CD4-positive, alpha-beta T cell (primary cell): Measurements from ENCODE around the gene PDE8B. TPM values are rescaled to one million over a fixed set of nuclear protein-coding genes. Genes with fewer than 3 reads are reported as not detected.

Experiments used
- ATAC-seq: fragments of 200-7000 bp; cut with Tn5 transposase; one replicate; pipeline ENCODE4 v1.10.0; 2022; ENCODE audit warnings: mild to moderate bottlenecking; ENCODE audit not compliant: poor library complexity
- CTCF ChIA-PET: fragments of 350-600 bp; sonication (Branson Sonifier 250); formaldehyde crosslinking; loops from one replicate; lab custom pipeline; 2021; ENCODE audit warnings: antibody characterized with exemption, inconsistent platforms; lab: Charles Lee
- POLR2A ChIA-PET: fragments of 350-600 bp; sonication (Branson Sonifier 250); formaldehyde crosslinking; loops from one replicate; lab custom pipeline; 2021; ENCODE audit warnings: antibody characterized with exemption, inconsistent platforms; lab: Charles Lee
- DNase-seq, 14 experiments: peaks; one replicate each; pipeline ENCODE4 v3.0.0-alpha.2; 2013 to 2020; ENCODE audit warnings: mixed read lengths in 2 of 14
- H3K27ac ChIP-seq, 2 donors: one replicate each; pipeline versions ENCODE4 v1.5.1 to v1.7.0; 2013; ENCODE audit warnings: low read length in 2 of 2, low read depth in 1 of 2, mild to moderate bottlenecking in 1 of 2
- H3K27me3 ChIP-seq, 2 experiments: 1 replicate in 1 of 2; 2 replicates in 1 of 2; pipeline versions ENCODE4 v1.6.1 to v1.7.0; 2013; ENCODE audit warnings: low read length in 2 of 2, control low read depth in 1 of 2, mild to moderate bottlenecking in 1 of 2, moderate library complexity in 1 of 2; ENCODE audit not compliant: insufficient read depth in 2 of 2, control insufficient read depth in 1 of 2
- H3K36me3 ChIP-seq: one replicate; pipeline ENCODE4 v1.6.1; 2013; ENCODE audit warnings: low read length, control low read depth; ENCODE audit not compliant: insufficient read depth
- H3K4me1 ChIP-seq: one replicate; pipeline ENCODE4 v1.6.1; 2013; ENCODE audit warnings: low read length, control low read depth; ENCODE audit not compliant: insufficient read depth
- H3K4me3 ChIP-seq: one replicate; pipeline ENCODE4 v1.5.1; 2013; ENCODE audit warnings: mild to moderate bottlenecking, low read length, moderate library complexity
- H3K9me3 ChIP-seq, 2 experiments: 1 replicate in 1 of 2; 2 replicates in 1 of 2; pipeline versions ENCODE4 v1.6.1 to v1.7.0; 2013; ENCODE audit warnings: low read length in 2 of 2, mild to moderate bottlenecking in 2 of 2, control low read depth in 1 of 2, moderate library complexity in 1 of 2; ENCODE audit not compliant: control insufficient read depth in 1 of 2, insufficient read depth in 1 of 2
- H3K27ac Mint-ChIP-seq: one replicate; pipeline ENCODE4 v1.8.0; 2020; ENCODE audit warnings: mixed read lengths
- H3K27me3 Mint-ChIP-seq: one replicate; pipeline ENCODE4 v1.8.0; 2021; ENCODE audit warnings: mixed read lengths
- H3K36me3 Mint-ChIP-seq: one replicate; pipeline ENCODE4 v1.8.0; 2021; ENCODE audit warnings: low read depth, mixed read lengths
- H3K4me1 Mint-ChIP-seq: one replicate; pipeline ENCODE4 v1.8.0; 2021; ENCODE audit warnings: low read depth, mixed read lengths
- H3K4me3 Mint-ChIP-seq: one replicate; pipeline ENCODE4 v1.8.0; 2020; ENCODE audit warnings: mild to moderate bottlenecking, mixed read lengths
- H3K9me3 Mint-ChIP-seq: one replicate; pipeline ENCODE4 v1.8.0; 2020; ENCODE audit warnings: mixed read lengths
- CTCF ChIP-seq: fragments of 200-600 bp; IDR thresholded peaks from one replicate; pipeline ENCODE4 v1.8.0; 2022; ENCODE audit warnings: antibody characterized with exemption, mild to moderate bottlenecking
- intact Hi-C, 2 experiments: fragments of 100-400 bp; cut with DNase I in 1 of 2; cut with micrococcal nuclease in 1 of 2; formaldehyde crosslinking; loops; one replicate each; pipeline versions ENCODE4 v1.15.1 to v1.9.0; 2023 to 2025; cut with DNase I, micrococcal nuclease
- total RNA-seq, 174 experiments: library from RNA in 2 of 174; stranded (reverse) in 2 of 174; gene quantifications; one replicate each; pipeline ENCODE4 v1.2.3 and lab custom pipeline; 2021 to 2026

The PDE8B gene
- total RNA-seq, 2 experiments from 2014 or later: 0.22 to 0.27 TPM

- intact Hi-C loops: no loop called here
- CTCF ChIA-PET: no interaction called here
- no peaks in the 10 kb centered on the region for H3K36me3 Mint-ChIP-seq
Measured at GRCh38 chr5:77366717-77367500, 156.4 kb downstream of the PDE8B start.

GRCh38 chr5:77367741-77368140 is 157.3 kb downstream of the PDE8B start:
- TF ChIP-seq CTCF: no peak

More at GRCh38 chr5:77366717-77367500, 156.4 kb downstream of the PDE8B start:
- no peak overlapping the region for H3K27ac Mint-ChIP-seq
- H3K4me3 Mint-ChIP-seq: no peak overlapping the region
- TF ChIP-seq CTCF: no peak
- H3K27me3 ChIP-seq: no peaks in the 10 kb centered on the region
- no peaks in the 10 kb centered on the region for H3K9me3 Mint-ChIP-seq
- H3K36me3 ChIP-seq: no peaks in the 10 kb centered on the region
- H3K4me1 Mint-ChIP-seq: no peaks in the 10 kb centered on the region
- H3K4me3 ChIP-seq: no peak overlapping the region
- H3K27me3 Mint-ChIP-seq: no peaks in the 10 kb centered on the region
- no peak for DNase-seq
- H3K27ac ChIP-seq: no peak overlapping the region
- no peak for ATAC-seq
- H3K4me1 ChIP-seq: no peaks in the 10 kb centered on the region
- POLR2A ChIA-PET: no interaction called here
- no peaks in the 10 kb centered on the region for H3K9me3 ChIP-seq

GRCh38 chr5:77368367-77368766 is 157.9 kb downstream of the PDE8B start:
- intact Hi-C loops: no loop called here
- H3K4me3 Mint-ChIP-seq: no peak overlapping the region
- no peak overlapping the region for H3K27ac Mint-ChIP-seq
- Histone ChIP-seq H3K27ac (no peak overlapping the region), H3K27me3 (no peaks in the 10 kb centered on the region), H3K9me3 (no peaks in the 10 kb centered on the region), H3K4me3 (no peak overlapping the region), H3K4me1 (no peaks in the 10 kb centered on the region), H3K36me3 (no peaks in the 10 kb centered on the region)
- no peak for TF ChIP-seq CTCF
- H3K36me3 Mint-ChIP-seq: no peaks in the 10 kb centered on the region
- H3K9me3 Mint-ChIP-seq: no peaks in the 10 kb centered on the region
- ChIA-PET POLR2A (no interaction called here), CTCF (no interaction called here)
- DNase-seq: no peak
- H3K4me1 Mint-ChIP-seq: no peaks in the 10 kb centered on the region
- no peak for ATAC-seq
- no peaks in the 10 kb centered on the region for H3K27me3 Mint-ChIP-seq

More at GRCh38 chr5:77367741-77368140, 157.3 kb downstream of the PDE8B start:
- H3K36me3 ChIP-seq: no peaks in the 10 kb centered on the region
- Mint-ChIP-seq H3K27ac (no peak overlapping the region), H3K4me1 (no peaks in the 10 kb centered on the region), H3K27me3 (no peaks in the 10 kb centered on the region), H3K4me3 (no peak overlapping the region), H3K9me3 (no peaks in the 10 kb centered on the region), H3K36me3 (no peaks in the 10 kb centered on the region)
- no peaks in the 10 kb centered on the region for H3K9me3 ChIP-seq
- no peaks in the 10 kb centered on the region for H3K4me1 ChIP-seq
- CTCF ChIA-PET: no interaction called here
- no peaks in the 10 kb centered on the region for H3K27me3 ChIP-seq
- POLR2A ChIA-PET: no interaction called here
- H3K27ac ChIP-seq: no peak overlapping the region
- DNase-seq (no peak), ATAC-seq (no peak)
- H3K4me3 ChIP-seq: no peak overlapping the region
- intact Hi-C loops: no loop called here
